ENCODE results near the gene ALDH4A1. TPM values are rescaled to one million over a fixed set of nuclear protein-coding genes. Genes with fewer than 3 reads are reported as not detected.
A peak's percentile ranks its signal among the peaks of the same experiment; 100 is the strongest.

The ALDH4A1 gene
- total and polyA plus RNA-seq, 8 donors: 3.5 to 16.0 (median 8.6) TPM

DNA sequence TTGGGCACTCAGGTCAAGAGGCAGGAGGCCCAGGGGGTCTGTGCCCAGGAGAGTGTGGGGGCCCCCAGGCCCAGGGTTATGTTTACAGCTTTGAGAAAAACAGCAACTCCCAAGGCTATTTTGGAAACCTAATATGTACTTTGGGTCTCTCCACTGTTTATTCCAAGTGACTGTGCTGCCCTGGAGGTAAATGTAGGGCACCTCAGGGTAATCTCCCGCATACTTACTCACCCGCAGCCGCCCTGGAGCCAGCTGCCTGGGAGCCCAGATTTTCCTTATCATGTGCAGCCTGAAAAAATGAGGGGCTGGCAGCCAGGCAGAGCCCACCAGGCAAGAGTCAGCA lies 34.1 kb upstream of the ALDH4A1 start:
- Histone ChIP-seq H3K4me3 (no peak overlapping the region), H3K27me3 (no peaks in the 10 kb centered on the region), H3K27ac (no peak overlapping the region), H3K4me1 (peaks cover 24 to 65% (median 49%) of the 10 kb centered on the region in 4 donors), H3K9me3 (no peaks in the 10 kb centered on the region), H3K36me3 (no peaks in the 10 kb centered on the region)
- WGBS, 5 donors: 49 to 81% (median 60%) methylated on average over 3 of the region's 3 CpGs
- DNase-seq: no peak
- intact Hi-C loops (cut with DNase I; ENCODE audit: low total_unique reads): no loop called here
- TF ChIP-seq POLR2A (IDR thresholded peaks at IDR 0.05) (no peak), POLR2AphosphoS5 (IDR thresholded peaks at IDR 0.05) (no peak), EP300 (IDR thresholded peaks at IDR 0.05) (no peak)
- TF ChIP-seq, protein P1, sequence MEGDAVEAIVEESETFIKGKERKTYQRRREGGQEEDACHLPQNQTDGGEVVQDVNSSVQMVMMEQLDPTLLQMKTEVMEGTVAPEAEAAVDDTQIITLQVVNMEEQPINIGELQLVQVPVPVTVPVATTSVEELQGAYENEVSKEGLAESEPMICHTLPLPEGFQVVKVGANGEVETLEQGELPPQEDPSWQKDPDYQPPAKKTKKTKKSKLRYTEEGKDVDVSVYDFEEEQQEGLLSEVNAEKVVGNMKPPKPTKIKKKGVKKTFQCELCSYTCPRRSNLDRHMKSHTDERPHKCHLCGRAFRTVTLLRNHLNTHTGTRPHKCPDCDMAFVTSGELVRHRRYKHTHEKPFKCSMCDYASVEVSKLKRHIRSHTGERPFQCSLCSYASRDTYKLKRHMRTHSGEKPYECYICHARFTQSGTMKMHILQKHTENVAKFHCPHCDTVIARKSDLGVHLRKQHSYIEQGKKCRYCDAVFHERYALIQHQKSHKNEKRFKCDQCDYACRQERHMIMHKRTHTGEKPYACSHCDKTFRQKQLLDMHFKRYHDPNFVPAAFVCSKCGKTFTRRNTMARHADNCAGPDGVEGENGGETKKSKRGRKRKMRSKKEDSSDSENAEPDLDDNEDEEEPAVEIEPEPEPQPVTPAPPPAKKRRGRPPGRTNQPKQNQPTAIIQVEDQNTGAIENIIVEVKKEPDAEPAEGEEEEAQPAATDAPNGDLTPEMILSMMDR (IDR thresholded peaks at IDR 0.05): no peak

DNA sequence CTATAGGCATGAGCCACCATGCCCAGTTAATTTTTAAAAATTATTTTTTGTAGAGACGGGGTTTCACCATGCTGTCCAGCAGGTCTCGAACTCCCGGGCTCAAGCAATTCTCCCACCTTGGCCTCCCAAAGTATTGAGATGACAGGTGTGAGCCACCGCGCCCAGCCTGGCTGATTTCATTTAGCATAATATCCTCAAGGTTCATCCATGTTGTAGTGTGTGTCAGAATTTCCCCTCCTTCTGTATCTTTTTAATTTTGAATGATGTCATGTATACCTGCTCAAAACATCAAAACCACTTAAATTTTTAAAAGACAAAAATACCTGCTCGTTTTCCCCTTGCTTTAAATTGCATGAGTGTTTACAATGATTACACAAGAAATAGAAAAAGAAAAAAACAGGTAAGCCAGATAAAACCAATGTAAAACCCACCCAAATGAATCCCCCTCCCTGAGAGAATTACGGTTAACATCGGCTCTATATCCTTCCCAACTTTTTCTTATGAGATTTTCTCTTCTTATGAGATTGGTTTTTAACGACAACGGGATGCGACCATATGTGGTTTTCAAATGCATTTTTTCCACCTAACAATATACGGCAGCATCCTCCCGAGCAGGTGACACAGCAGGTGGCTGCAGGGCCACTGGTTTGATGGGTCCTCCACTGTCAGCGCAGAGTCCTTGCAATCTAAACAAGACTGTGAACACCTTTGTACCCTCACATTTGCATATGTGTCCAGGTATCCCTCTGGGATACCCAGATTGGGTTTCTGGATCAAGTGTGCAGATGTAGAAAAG lies 32.0 kb upstream of the ALDH4A1 start:
- no peak for TF ChIP-seq POLR2A (IDR thresholded peaks at IDR 0.05)
- TF ChIP-seq POLR2AphosphoS5 (IDR thresholded peaks at IDR 0.05): no peak
- TF ChIP-seq, protein P1 (IDR thresholded peaks at IDR 0.05): no peak
- TF ChIP-seq EP300 (IDR thresholded peaks at IDR 0.05): no peak
- Histone ChIP-seq H3K36me3 (no peaks in the 10 kb centered on the region), H3K4me1 (peaks cover 13 to 52% (median 37%) of the 10 kb centered on the region in 4 donors), H3K27ac (no peak overlapping the region), H3K4me3 (no peak overlapping the region), H3K9me3 (no peaks in the 10 kb centered on the region), H3K27me3 (no peaks in the 10 kb centered on the region)
- intact Hi-C loops (cut with DNase I; ENCODE audit: low total_unique reads): no loop called here
- DNase-seq: no peak
- WGBS, 5 donors: 80 to 87% (median 81%) methylated on average over 14 of the region's 14 CpGs

DNA sequence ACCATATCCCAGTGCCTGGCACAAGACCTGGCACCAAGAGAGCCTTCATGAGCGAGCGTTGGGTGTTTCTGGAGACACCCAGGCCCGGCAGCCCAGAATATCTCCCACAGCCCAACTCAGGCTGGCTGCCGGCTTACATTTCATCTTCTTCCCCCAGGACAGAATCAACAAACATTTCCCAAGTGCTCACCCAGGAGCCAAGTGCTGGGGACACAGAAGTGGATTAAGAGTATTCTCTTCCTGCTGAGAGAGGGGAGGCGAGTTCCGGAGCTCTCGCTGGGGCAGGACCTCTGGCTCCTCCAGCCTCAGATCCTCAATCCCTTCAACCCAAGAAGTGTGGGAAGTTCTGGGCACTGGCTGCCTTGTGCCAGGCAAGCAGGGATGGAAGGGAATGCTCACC lies 30.5 kb upstream of the ALDH4A1 start:
- H3K36me3 ChIP-seq: no peaks in the 10 kb centered on the region
- H3K4me3 ChIP-seq: no peak overlapping the region
- 49 to 73% (median 72%) methylated on average over 6 to 7 of the region's 7 CpGs for WGBS, 5 donors
- H3K27ac ChIP-seq: peak overlapping the region in 1 of 5 donors; percentile 13
- intact Hi-C loops (cut with DNase I; ENCODE audit: low total_unique reads): no loop called here
- TF ChIP-seq POLR2AphosphoS5 (IDR thresholded peaks at IDR 0.05): no peak
- no peak for TF ChIP-seq EP300 (IDR thresholded peaks at IDR 0.05)
- no peak for TF ChIP-seq POLR2A (IDR thresholded peaks at IDR 0.05)
- TF ChIP-seq, protein P1 (IDR thresholded peaks at IDR 0.05): no peak
- peaks cover 5 to 55% (median 35%) of the 10 kb centered on the region in 4 donors for H3K4me1 ChIP-seq
- DNase-seq: no peak
- H3K9me3 ChIP-seq: no peaks in the 10 kb centered on the region
- no peaks in the 10 kb centered on the region for H3K27me3 ChIP-seq

DNA sequence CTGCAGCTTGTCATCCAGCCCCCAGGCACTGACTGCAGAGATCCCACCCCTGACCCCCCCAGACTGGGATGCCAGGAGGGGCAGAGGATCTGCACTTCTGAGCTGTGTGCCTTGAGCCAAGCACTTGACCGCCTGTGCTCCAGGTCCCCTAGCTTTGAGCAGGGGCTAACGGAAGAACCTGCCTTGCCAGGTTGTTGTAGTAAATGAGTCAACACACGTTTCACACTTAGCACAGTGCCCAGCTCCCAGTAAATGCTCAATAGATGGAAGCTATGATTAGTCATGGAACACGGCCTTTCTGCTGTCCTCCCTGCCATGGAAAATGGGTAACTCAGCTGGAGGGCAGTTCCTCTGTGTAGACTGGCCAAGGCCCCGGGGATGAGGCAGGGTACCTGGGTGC lies 30.0 kb upstream of the ALDH4A1 start:
- intact Hi-C loops (cut with DNase I; ENCODE audit: low total_unique reads): no loop called here
- peaks cover 10 to 56% (median 40%) of the 10 kb centered on the region in 4 donors for H3K4me1 ChIP-seq
- H3K36me3 ChIP-seq: no peaks in the 10 kb centered on the region
- TF ChIP-seq POLR2AphosphoS5 (IDR thresholded peaks at IDR 0.05) (no peak), EP300 (IDR thresholded peaks at IDR 0.05) (no peak), POLR2A (IDR thresholded peaks at IDR 0.05) (no peak)
- TF ChIP-seq, protein P1 (IDR thresholded peaks at IDR 0.05): no peak
- H3K4me3 ChIP-seq: no peak overlapping the region
- WGBS, 5 donors: 57 to 100% (median 61%) methylated on average over 1 to 5 of the region's 5 CpGs
- H3K27me3 ChIP-seq: no peaks in the 10 kb centered on the region
- DNase-seq: no peak
- H3K9me3 ChIP-seq: no peaks in the 10 kb centered on the region
- peak overlapping the region in 1 of 5 donors; percentile 13 for H3K27ac ChIP-seq

All from stomach (tissue), 9 donors.